Measurements from ENCODE around the gene MUC5AC. TPM values are rescaled to one million over a fixed set of nuclear protein-coding genes. Genes with fewer than 3 reads are reported as not detected.

Gene MUC5AC
- total and polyA plus RNA-seq, 4 donors = not detected

DNA sequence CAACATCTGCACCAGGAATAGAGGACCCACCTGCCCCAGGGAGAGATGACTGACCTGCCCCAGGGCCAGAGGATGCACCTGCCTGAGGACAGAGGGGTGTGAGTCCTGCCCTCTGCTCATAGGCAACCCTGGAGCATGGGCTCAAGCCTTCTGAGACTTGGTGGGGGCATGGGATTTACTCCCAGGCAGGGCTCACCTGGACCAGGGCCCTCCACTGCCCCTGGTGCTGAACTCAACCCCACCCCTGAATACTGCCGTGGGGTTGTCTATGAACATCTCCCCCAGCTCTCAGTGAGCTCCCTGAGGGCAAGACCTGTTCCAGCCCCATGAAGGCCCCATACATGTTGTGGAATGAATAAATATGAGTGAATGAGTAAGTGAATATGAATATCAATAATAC lies 33.8 kb upstream of the MUC5AC start:
- no peak overlapping the region for H3K4me3 ChIP-seq (ENCODE audit: low read depth in 1 of 3, low read length in 3 of 3)
- H3K9ac ChIP-seq (ENCODE audit: low read depth in 1 of 2, low read length in 2 of 2) = no peak overlapping the region
- no peak for TF ChIP-seq SP1 (IDR thresholded peaks at IDR 0.05)
- no peak for TF ChIP-seq HNF4A (conservative IDR thresholded peaks at IDR 0.05)
- TF ChIP-seq, protein P1, sequence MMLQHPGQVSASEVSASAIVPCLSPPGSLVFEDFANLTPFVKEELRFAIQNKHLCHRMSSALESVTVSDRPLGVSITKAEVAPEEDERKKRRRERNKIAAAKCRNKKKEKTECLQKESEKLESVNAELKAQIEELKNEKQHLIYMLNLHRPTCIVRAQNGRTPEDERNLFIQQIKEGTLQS (IDR thresholded peaks at IDR 0.05) = no peak
- no peak for TF ChIP-seq YY1 (IDR thresholded peaks at IDR 0.05)
- TF ChIP-seq, protein P2, sequence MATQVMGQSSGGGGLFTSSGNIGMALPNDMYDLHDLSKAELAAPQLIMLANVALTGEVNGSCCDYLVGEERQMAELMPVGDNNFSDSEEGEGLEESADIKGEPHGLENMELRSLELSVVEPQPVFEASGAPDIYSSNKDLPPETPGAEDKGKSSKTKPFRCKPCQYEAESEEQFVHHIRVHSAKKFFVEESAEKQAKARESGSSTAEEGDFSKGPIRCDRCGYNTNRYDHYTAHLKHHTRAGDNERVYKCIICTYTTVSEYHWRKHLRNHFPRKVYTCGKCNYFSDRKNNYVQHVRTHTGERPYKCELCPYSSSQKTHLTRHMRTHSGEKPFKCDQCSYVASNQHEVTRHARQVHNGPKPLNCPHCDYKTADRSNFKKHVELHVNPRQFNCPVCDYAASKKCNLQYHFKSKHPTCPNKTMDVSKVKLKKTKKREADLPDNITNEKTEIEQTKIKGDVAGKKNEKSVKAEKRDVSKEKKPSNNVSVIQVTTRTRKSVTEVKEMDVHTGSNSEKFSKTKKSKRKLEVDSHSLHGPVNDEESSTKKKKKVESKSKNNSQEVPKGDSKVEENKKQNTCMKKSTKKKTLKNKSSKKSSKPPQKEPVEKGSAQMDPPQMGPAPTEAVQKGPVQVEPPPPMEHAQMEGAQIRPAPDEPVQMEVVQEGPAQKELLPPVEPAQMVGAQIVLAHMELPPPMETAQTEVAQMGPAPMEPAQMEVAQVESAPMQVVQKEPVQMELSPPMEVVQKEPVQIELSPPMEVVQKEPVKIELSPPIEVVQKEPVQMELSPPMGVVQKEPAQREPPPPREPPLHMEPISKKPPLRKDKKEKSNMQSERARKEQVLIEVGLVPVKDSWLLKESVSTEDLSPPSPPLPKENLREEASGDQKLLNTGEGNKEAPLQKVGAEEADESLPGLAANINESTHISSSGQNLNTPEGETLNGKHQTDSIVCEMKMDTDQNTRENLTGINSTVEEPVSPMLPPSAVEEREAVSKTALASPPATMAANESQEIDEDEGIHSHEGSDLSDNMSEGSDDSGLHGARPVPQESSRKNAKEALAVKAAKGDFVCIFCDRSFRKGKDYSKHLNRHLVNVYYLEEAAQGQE (IDR thresholded peaks at IDR 0.05) = no peak
- no peak for TF ChIP-seq HNF4G (IDR thresholded peaks at IDR 0.05)
- TF ChIP-seq JUND (IDR thresholded peaks at IDR 0.05) = no peak
- no peak for TF ChIP-seq TAF1 (conservative IDR thresholded peaks at IDR 0.05)
- no peak for TF ChIP-seq NR2F2 (IDR thresholded peaks at IDR 0.05)
- TF ChIP-seq, protein P3, sequence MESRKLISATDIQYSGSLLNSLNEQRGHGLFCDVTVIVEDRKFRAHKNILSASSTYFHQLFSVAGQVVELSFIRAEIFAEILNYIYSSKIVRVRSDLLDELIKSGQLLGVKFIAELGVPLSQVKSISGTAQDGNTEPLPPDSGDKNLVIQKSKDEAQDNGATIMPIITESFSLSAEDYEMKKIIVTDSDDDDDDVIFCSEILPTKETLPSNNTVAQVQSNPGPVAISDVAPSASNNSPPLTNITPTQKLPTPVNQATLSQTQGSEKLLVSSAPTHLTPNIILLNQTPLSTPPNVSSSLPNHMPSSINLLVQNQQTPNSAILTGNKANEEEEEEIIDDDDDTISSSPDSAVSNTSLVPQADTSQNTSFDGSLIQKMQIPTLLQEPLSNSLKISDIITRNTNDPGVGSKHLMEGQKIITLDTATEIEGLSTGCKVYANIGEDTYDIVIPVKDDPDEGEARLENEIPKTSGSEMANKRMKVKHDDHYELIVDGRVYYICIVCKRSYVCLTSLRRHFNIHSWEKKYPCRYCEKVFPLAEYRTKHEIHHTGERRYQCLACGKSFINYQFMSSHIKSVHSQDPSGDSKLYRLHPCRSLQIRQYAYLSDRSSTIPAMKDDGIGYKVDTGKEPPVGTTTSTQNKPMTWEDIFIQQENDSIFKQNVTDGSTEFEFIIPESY (IDR thresholded peaks at IDR 0.05) = no peak
- no peak for TF ChIP-seq RAD21 (IDR thresholded peaks at IDR 0.05)
- no peak for TF ChIP-seq EGR1 (IDR thresholded peaks at IDR 0.05; ENCODE audit: low read depth in 2 of 2)
- TF ChIP-seq, protein P4, sequence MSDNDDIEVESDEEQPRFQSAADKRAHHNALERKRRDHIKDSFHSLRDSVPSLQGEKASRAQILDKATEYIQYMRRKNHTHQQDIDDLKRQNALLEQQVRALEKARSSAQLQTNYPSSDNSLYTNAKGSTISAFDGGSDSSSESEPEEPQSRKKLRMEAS (IDR thresholded peaks at IDR 0.05) = no peak
- TF ChIP-seq FOXA1 (IDR thresholded peaks at IDR 0.05) = no peak
- TF ChIP-seq, protein P5, sequence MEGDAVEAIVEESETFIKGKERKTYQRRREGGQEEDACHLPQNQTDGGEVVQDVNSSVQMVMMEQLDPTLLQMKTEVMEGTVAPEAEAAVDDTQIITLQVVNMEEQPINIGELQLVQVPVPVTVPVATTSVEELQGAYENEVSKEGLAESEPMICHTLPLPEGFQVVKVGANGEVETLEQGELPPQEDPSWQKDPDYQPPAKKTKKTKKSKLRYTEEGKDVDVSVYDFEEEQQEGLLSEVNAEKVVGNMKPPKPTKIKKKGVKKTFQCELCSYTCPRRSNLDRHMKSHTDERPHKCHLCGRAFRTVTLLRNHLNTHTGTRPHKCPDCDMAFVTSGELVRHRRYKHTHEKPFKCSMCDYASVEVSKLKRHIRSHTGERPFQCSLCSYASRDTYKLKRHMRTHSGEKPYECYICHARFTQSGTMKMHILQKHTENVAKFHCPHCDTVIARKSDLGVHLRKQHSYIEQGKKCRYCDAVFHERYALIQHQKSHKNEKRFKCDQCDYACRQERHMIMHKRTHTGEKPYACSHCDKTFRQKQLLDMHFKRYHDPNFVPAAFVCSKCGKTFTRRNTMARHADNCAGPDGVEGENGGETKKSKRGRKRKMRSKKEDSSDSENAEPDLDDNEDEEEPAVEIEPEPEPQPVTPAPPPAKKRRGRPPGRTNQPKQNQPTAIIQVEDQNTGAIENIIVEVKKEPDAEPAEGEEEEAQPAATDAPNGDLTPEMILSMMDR (IDR thresholded peaks at IDR 0.05; ENCODE audit: low read depth, low read length, missing input control) = no peak
- no peak for TF ChIP-seq FOXA2 (IDR thresholded peaks at IDR 0.05)
- 74% methylated on average over 1 of the region's 1 CpG for WGBS
- no peak for DNase-seq (ENCODE audit: low spot score)
- H3K4me1 ChIP-seq (ENCODE audit: control insufficient read depth in 4 of 4, insufficient read depth in 4 of 4, low read length in 3 of 4) = no peaks in the 10 kb centered on the region
- H3K27ac ChIP-seq (ENCODE audit: low read depth in 1 of 2, low read length in 2 of 2) = no peak overlapping the region
- H3K36me3 ChIP-seq (ENCODE audit: control insufficient read depth in 4 of 4, insufficient read depth in 3 of 4, low read depth in 1 of 4, low read length in 3 of 4) = no peaks in the 10 kb centered on the region
- H3K27me3 ChIP-seq (ENCODE audit: control insufficient read depth in 4 of 4, insufficient read depth in 4 of 4, low read length in 3 of 4) = no peaks in the 10 kb centered on the region
- H3K9me3 ChIP-seq (ENCODE audit: control insufficient read depth in 4 of 4, low read length in 3 of 4) = no peaks in the 10 kb centered on the region

DNA sequence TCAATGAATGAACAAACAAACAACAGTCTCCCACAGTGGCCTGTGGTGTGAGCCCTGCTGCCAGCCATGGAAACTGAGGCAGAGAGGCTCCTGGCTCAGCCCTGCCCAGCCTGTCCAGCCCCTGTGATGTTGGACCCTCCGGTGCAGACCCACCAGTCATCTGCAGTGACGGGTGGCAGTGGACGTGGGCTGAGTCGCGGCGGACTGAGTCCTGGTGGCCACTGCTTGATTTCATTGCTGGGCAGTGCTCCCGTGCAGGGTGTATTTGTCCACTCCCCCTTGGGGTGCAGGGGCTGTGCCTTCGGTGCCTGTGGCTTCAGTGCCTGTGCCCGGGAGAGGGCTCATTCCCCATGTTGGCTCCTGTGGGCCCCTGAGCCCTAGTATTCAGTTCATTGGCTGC lies 31.9 kb upstream of the MUC5AC start:
- H3K27ac ChIP-seq (ENCODE audit: low read depth in 1 of 2, low read length in 2 of 2) = no peak overlapping the region
- no peak overlapping the region for H3K4me3 ChIP-seq (ENCODE audit: low read depth in 1 of 3, low read length in 3 of 3)
- no peaks in the 10 kb centered on the region for H3K27me3 ChIP-seq (ENCODE audit: control insufficient read depth in 4 of 4, insufficient read depth in 4 of 4, low read length in 3 of 4)
- H3K9ac ChIP-seq (ENCODE audit: low read depth in 1 of 2, low read length in 2 of 2) = no peak overlapping the region
- DNase-seq (ENCODE audit: low spot score) = no peak
- no peaks in the 10 kb centered on the region for H3K36me3 ChIP-seq (ENCODE audit: control insufficient read depth in 4 of 4, insufficient read depth in 3 of 4, low read depth in 1 of 4, low read length in 3 of 4)
- no peaks in the 10 kb centered on the region for H3K4me1 ChIP-seq (ENCODE audit: control insufficient read depth in 4 of 4, insufficient read depth in 4 of 4, low read length in 3 of 4)
- H3K9me3 ChIP-seq (ENCODE audit: control insufficient read depth in 4 of 4, low read length in 3 of 4) = no peaks in the 10 kb centered on the region
- WGBS = 90% methylated on average over 9 of the region's 9 CpGs
- TF ChIP-seq JUND (IDR thresholded peaks at IDR 0.05) = no peak
- TF ChIP-seq RAD21 (IDR thresholded peaks at IDR 0.05) = no peak
- TF ChIP-seq, protein P3 (IDR thresholded peaks at IDR 0.05) = no peak
- no peak for TF ChIP-seq HNF4A (conservative IDR thresholded peaks at IDR 0.05)
- no peak for TF ChIP-seq FOXA2 (IDR thresholded peaks at IDR 0.05)
- no peak for TF ChIP-seq EGR1 (IDR thresholded peaks at IDR 0.05; ENCODE audit: low read depth in 2 of 2)
- TF ChIP-seq, protein P4 (IDR thresholded peaks at IDR 0.05) = no peak
- TF ChIP-seq FOXA1 (IDR thresholded peaks at IDR 0.05) = no peak
- TF ChIP-seq SP1 (IDR thresholded peaks at IDR 0.05) = no peak
- TF ChIP-seq, protein P5 (IDR thresholded peaks at IDR 0.05; ENCODE audit: low read depth, low read length, missing input control) = no peak
- TF ChIP-seq, protein P1 (IDR thresholded peaks at IDR 0.05) = no peak
